GM12878 (cell line): ENCODE data around the gene SLC45A1. TPM values are rescaled to one million over a fixed set of nuclear protein-coding genes. Genes with fewer than 3 reads are reported as not detected.

Experiments used
- ATAC-seq: fragments of 200-7000 bp; cut with Tn5 transposase; 3 replicates; pipeline ENCODE4 v1.9.1; 2020; ENCODE audit warnings: mild to moderate bottlenecking, moderate library complexity
- BruUV-seq: library from RNA; stranded (reverse); fragments of 400-500 nt; replicated peaks from 2 replicates; lab custom pipeline; 2021; lab: Mats Ljungman, UMichigan
- CTCF ChIA-PET: fragments of 300-600 bp; sonication (Branson Sonifier 250); formaldehyde crosslinking; extraction: SDS; loops from one replicate; lab custom pipeline; 2021; ENCODE audit warnings: inconsistent platforms; lab: Yijun Ruan, JAX
- POLR2A ChIA-PET: fragments of 350-600 bp; formaldehyde crosslinking; extraction: SDS; loops from one replicate; lab custom pipeline; 2021; ENCODE audit warnings: inconsistent platforms; lab: Charles Lee
- RAD21 ChIA-PET: fragments of 300-600 bp; sonication (Branson Sonifier 250); formaldehyde crosslinking; loops from one replicate; lab custom pipeline; 2023; ENCODE audit warnings: antibody characterized with exemption; ENCODE audit not compliant: unreplicated experiment; lab: Charles Lee
- SMC1A ChIA-PET: fragments of 300-600 bp; sonication (Branson Sonifier 250); formaldehyde crosslinking; loops from one replicate; lab custom pipeline; 2023; ENCODE audit not compliant: unreplicated experiment, uncharacterized antibody; lab: Charles Lee
- DNase-seq: peaks from one replicate; pipeline ENCODE4 v3.0.0-alpha.2; 2011; ENCODE audit warnings: low read depth, low spot score
- FAIRE-seq: peaks from 3 replicates; lab custom pipeline; 2011; peaks lifted over from hg19 to GRCh38; lab: Jason Lieb, UNC
- H2AFZ ChIP-seq: 2 replicates; pipeline ENCODE4 v1.6.0; 2011; ENCODE audit warnings: low read depth, low read length, control low read depth; ENCODE audit not compliant: control insufficient read depth
- H3K27ac ChIP-seq: 2 replicates; pipeline ENCODE4 v1.5.1; 2011; ENCODE audit warnings: control low read depth; ENCODE audit not compliant: control insufficient read depth, insufficient read depth
- H3K27me3 ChIP-seq, 2 experiments: replicated peaks in 1 of 2; 2 replicates each; pipeline versions ENCODE4 v1.6.0 to v1.6.1; 2011; ENCODE audit warnings: low read length in 1 of 2; ENCODE audit not compliant: control insufficient read depth in 2 of 2, insufficient read depth in 2 of 2
- H3K36me3 ChIP-seq, 2 experiments: 2 replicates each; pipeline ENCODE4 v1.5.1; 2011; ENCODE audit warnings: low read length in 1 of 2; ENCODE audit not compliant: control insufficient read depth in 2 of 2, insufficient read depth in 2 of 2
- H3K4me1 ChIP-seq: 2 replicates; pipeline ENCODE4 v1.6.1; 2011; ENCODE audit warnings: mild to moderate bottlenecking, low read length, moderate library complexity, mixed read lengths; ENCODE audit not compliant: control insufficient read depth, insufficient read depth
- H3K4me2 ChIP-seq: 2 replicates; pipeline ENCODE4 v1.6.0; 2011; ENCODE audit warnings: control low read depth; ENCODE audit not compliant: control insufficient read depth, insufficient read depth
- H3K4me3 ChIP-seq: fragments of 200-600 bp; sonication (generic); 2 replicates; pipeline ENCODE4 v1.5.1; 2016
- H3K79me2 ChIP-seq: 2 replicates; pipeline ENCODE4 v1.6.0; 2011; ENCODE audit warnings: low read length; ENCODE audit not compliant: control insufficient read depth, insufficient read depth
- H3K9ac ChIP-seq: 2 replicates; pipeline ENCODE4 v1.8.0; 2011; ENCODE audit warnings: low read length, control low read depth, mixed read lengths; ENCODE audit not compliant: control insufficient read depth, insufficient read depth
- H3K9me3 ChIP-seq: replicated peaks from 3 replicates; pipeline ENCODE4 v1.5.1; 2011; ENCODE audit warnings: mild to moderate bottlenecking, low read length; ENCODE audit not compliant: control insufficient read depth, insufficient read depth
- H4K20me1 ChIP-seq: 2 replicates; pipeline ENCODE4 v1.6.0; 2011; ENCODE audit not compliant: control insufficient read depth, insufficient read depth
- FOXM1 ChIP-seq: IDR thresholded peaks from 2 replicates; pipeline ENCODE4 v1.6.1; 2012; ENCODE audit warnings: low read depth, mild to moderate bottlenecking, inconsistent platforms, low read length, moderate library complexity
- JUND ChIP-seq: IDR thresholded peaks from 2 replicates; pipeline ENCODE4 v1.6.1; 2012; ENCODE audit warnings: low read depth, mild to moderate bottlenecking, low read length, improper control_type of control experiment, moderate library complexity
- PAX5 ChIP-seq: IDR thresholded peaks from 2 replicates; pipeline ENCODE4 v1.6.1; 2011; ENCODE audit warnings: low read depth, low read length, borderline replicate concordance
- POLR2A ChIP-seq: IDR thresholded peaks from 2 replicates; pipeline ENCODE4 v1.6.1; 2011; ENCODE audit warnings: low read depth, mild to moderate bottlenecking, low read length
- SREBF2 ChIP-seq: IDR thresholded peaks from 2 replicates; pipeline ENCODE4 v1.6.1; 2012; ENCODE audit warnings: mild to moderate bottlenecking, low read length
- YY1 ChIP-seq: IDR thresholded peaks from 2 replicates; pipeline ENCODE4 v1.6.1; 2011; ENCODE audit warnings: low read depth, mild to moderate bottlenecking, low read length
- WGBS: methylation state at CpG from one replicate; pipeline ENCODE4 v1.1.6; 2016; ENCODE audit warnings: low lambda C conversion rate; ENCODE audit not compliant: insufficient replicate concordance, insufficient coverage; ENCODE audit errors: missing lambda C conversion rate; 5-methylcytosine and 5-hydroxymethylcytosine counted together
- in situ Hi-C: fragments of 300-500 bp; cut with MboI; formaldehyde crosslinking; loops from 9 replicates; pipeline ENCODE4 v1.14.3; 2018; ENCODE audit warnings: mixed read lengths
- intact Hi-C: fragments of 100-400 bp; cut with micrococcal nuclease; formaldehyde crosslinking; loops from one replicate; pipeline ENCODE4 v1.14.2; 2022; ENCODE audit not compliant: unreplicated experiment
- polyA plus RNA-seq, 11 experiments: library from polyadenylated mRNA; depleted of rRNA in 4 of 11; unstranded in 6 of 11; stranded (reverse) in 5 of 11; fragments of >200 nt; fragmentation: Nextera tagmentation in 4 of 11; fragmentation: Illumina TruSeq in 1 of 11; extraction: Ambion mirVana in 4 of 11; extraction: Trizol in 1 of 11; gene quantifications; 1 replicate in 1 of 11; 2 replicates in 10 of 11; pipeline versions ENCODE4 v1.2.1 to v1.2.3, GENCODE V29; 2011 to 2016; ENCODE audit warnings: inconsistent platforms in 2 of 11, missing spikeins in 2 of 11, low read depth in 1 of 11
- total RNA-seq, 4 experiments: library from RNA; depleted of rRNA in 3 of 4; stranded (reverse); fragments of >200 nt in 3 of 4; fragmentation: Illumina TruSeq in 1 of 4; extraction: Trizol in 1 of 4; gene quantifications; 2 replicates each; pipeline versions ENCODE4 v1.2.1 to v1.2.3, GENCODE V29; 2013 to 2021
- TF ChIP-seq, protein P1 (sequence below): fragments of 150-350 bp; IDR thresholded peaks from 2 replicates; pipeline ENCODE4 v1.6.1; 2016; ENCODE audit warnings: low read depth, low read length
- TF ChIP-seq, protein P2 (sequence below): fragments of 450-650 bp; formaldehyde crosslinking; IDR thresholded peaks from 2 replicates; pipeline ENCODE4 v1.4.0; 2022; ENCODE audit warnings: mild to moderate bottlenecking, moderate library complexity
- TF ChIP-seq, protein P3 (sequence below): fragments of 450-650 bp; IDR thresholded peaks from 2 replicates; pipeline ENCODE4 v1.6.1; 2016; ENCODE audit warnings: mild to moderate bottlenecking

The SLC45A1 gene
- total and polyA plus RNA-seq, 10 of the 15 experiments (the other 5 are each of a cell fraction or from before 2014, with no cell fraction given) = 0.07 to 0.23 (median 0.13) TPM; not detected in 6

DNA sequence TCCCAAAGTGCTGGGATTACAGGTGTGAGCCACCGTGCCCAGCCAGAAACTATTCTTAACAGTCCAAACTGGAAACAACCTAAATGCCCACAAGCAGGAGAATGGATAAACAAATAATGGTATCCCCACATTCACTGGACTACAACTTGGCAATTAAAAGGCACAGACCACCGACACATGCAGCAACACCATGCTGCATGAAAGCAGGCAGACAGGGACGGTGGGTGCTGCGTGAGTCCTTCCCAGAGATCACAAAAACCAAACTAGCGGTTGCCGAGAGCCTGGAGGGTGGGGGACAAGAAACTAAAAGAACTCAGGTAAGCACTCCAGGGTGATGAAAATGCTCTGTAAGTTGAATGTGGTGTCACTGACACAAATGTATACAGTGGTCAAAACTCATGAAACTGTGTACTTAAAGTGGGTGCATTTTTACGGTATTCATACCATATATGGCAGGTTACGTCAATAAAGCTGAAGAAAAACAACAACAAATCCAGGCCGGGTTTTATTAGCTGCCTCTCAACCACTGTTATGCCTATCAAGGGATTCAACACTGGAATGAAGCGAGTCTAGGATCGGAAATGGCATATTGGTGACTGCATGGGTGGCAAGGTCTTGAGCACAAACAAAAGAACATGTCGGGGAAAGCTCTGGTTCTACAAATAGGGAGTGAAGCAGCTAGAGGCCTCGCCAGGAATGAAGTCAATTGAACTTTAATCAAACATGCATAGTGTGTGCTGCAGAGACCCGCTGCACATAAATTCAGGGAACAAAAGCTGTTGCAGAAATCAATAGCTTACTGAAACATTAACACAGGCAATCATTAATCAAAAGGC is 52.4 kb downstream of the SLC45A1 start:
- Histone ChIP-seq H3K4me2 (no peak overlapping the region), H2AFZ (no peak overlapping the region), H3K9me3 (no peaks in the 10 kb centered on the region), H3K9ac (no peak overlapping the region), H3K79me2 (no peaks in the 10 kb centered on the region; the same call in 1 of the 2 replicates), H3K27me3 (no peaks in the 10 kb centered on the region), H3K36me3 (peaks cover 5 to 7% of the 10 kb centered on the region in 2 experiments), H3K4me1 (no peaks in the 10 kb centered on the region), H3K27ac (no peak overlapping the region), H4K20me1 (no peaks in the 10 kb centered on the region), H3K4me3 (no peak overlapping the region)
- no peak for TF ChIP-seq FOXM1
- TF ChIP-seq JUND = no peak
- no peak for TF ChIP-seq POLR2A
- TF ChIP-seq, protein P1, sequence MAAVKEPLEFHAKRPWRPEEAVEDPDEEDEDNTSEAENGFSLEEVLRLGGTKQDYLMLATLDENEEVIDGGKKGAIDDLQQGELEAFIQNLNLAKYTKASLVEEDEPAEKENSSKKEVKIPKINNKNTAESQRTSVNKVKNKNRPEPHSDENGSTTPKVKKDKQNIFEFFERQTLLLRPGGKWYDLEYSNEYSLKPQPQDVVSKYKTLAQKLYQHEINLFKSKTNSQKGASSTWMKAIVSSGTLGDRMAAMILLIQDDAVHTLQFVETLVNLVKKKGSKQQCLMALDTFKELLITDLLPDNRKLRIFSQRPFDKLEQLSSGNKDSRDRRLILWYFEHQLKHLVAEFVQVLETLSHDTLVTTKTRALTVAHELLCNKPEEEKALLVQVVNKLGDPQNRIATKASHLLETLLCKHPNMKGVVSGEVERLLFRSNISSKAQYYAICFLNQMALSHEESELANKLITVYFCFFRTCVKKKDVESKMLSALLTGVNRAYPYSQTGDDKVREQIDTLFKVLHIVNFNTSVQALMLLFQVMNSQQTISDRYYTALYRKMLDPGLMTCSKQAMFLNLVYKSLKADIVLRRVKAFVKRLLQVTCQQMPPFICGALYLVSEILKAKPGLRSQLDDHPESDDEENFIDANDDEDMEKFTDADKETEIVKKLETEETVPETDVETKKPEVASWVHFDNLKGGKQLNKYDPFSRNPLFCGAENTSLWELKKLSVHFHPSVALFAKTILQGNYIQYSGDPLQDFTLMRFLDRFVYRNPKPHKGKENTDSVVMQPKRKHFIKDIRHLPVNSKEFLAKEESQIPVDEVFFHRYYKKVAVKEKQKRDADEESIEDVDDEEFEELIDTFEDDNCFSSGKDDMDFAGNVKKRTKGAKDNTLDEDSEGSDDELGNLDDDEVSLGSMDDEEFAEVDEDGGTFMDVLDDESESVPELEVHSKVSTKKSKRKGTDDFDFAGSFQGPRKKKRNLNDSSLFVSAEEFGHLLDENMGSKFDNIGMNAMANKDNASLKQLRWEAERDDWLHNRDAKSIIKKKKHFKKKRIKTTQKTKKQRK = no peak
- TF ChIP-seq YY1 = no peak
- TF ChIP-seq, protein P2, sequence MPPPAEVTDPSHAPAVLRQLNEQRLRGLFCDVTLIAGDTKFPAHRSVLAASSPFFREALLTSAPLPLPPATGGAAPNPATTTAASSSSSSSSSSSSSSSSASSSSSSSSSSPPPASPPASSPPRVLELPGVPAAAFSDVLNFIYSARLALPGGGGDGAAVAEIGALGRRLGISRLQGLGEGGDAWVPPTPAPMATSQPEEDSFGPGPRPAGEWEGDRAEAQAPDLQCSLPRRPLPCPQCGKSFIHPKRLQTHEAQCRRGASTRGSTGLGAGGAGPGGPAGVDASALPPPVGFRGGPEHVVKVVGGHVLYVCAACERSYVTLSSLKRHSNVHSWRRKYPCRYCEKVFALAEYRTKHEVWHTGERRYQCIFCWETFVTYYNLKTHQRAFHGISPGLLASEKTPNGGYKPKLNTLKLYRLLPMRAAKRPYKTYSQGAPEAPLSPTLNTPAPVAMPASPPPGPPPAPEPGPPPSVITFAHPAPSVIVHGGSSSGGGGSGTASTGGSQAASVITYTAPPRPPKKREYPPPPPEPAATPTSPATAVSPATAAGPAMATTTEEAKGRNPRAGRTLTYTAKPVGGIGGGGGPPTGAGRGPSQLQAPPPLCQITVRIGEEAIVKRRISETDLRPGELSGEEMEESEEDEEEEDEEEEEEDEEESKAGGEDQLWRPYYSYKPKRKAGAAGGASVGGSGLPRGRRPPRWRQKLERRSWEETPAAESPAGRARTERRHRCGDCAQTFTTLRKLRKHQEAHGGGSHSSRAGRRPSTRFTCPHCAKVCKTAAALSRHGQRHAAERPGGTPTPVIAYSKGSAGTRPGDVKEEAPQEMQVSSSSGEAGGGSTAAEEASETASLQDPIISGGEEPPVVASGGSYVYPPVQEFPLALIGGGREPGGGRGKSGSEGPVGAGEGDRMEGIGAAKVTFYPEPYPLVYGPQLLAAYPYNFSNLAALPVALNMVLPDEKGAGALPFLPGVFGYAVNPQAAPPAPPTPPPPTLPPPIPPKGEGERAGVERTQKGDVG (CRISPR knock-in tag) = no peak
- no peak for TF ChIP-seq SREBF2
- no peak for TF ChIP-seq PAX5
- TF ChIP-seq, protein P3, sequence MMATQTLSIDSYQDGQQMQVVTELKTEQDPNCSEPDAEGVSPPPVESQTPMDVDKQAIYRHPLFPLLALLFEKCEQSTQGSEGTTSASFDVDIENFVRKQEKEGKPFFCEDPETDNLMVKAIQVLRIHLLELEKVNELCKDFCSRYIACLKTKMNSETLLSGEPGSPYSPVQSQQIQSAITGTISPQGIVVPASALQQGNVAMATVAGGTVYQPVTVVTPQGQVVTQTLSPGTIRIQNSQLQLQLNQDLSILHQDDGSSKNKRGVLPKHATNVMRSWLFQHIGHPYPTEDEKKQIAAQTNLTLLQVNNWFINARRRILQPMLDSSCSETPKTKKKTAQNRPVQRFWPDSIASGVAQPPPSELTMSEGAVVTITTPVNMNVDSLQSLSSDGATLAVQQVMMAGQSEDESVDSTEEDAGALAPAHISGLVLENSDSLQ = no peak
- SMC1A ChIA-PET = interaction anchor here (0.9 to 1.1 kb wide), 2 partner anchors 16 to 201 kb away, joined by 3 read pairs; no protein-coding TSS in a partner anchor
- no TSS peak for BruUV-seq
- FAIRE-seq (no peak), ATAC-seq (no peak), DNase-seq (no peak)
- POLR2A ChIA-PET = no interaction called here
- CTCF ChIA-PET = interaction anchor here (0.6 kb wide), 1 partner anchor 29 kb away, joined by 3 read pairs; no protein-coding TSS in a partner anchor
- RAD21 ChIA-PET = no interaction called here
- intact Hi-C loops = no loop called here
- in situ Hi-C loops = no loop called here
- 97% methylated on average over 14 of the region's 14 CpGs for WGBS
